ENCODE results near the gene PATZ1.

The PATZ1 gene

DNA sequence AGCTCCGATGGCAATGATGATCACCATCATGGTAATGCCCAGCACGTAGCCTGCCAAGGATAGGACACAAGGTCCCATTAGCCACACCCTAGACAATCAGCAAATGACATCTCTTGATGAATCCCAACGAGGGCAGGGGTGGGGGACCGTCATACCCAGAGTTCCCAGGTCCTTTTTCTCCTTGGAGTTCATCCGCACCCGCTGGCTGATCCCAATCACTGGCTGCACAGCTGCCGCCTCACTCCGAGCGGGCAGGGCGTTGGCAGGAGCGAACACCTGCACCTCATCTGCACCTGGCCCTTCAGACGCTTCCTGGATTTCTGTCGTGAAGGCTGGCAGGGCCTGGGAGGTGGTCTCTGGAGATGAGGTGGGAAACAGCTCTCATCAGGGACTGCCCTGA is 56.8 kb downstream of the PATZ1 start:
- TF ChIP-seq, protein P1, sequence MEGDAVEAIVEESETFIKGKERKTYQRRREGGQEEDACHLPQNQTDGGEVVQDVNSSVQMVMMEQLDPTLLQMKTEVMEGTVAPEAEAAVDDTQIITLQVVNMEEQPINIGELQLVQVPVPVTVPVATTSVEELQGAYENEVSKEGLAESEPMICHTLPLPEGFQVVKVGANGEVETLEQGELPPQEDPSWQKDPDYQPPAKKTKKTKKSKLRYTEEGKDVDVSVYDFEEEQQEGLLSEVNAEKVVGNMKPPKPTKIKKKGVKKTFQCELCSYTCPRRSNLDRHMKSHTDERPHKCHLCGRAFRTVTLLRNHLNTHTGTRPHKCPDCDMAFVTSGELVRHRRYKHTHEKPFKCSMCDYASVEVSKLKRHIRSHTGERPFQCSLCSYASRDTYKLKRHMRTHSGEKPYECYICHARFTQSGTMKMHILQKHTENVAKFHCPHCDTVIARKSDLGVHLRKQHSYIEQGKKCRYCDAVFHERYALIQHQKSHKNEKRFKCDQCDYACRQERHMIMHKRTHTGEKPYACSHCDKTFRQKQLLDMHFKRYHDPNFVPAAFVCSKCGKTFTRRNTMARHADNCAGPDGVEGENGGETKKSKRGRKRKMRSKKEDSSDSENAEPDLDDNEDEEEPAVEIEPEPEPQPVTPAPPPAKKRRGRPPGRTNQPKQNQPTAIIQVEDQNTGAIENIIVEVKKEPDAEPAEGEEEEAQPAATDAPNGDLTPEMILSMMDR (conservative IDR thresholded peaks at IDR 0.05; ENCODE audit: control insufficient read depth, insufficient read depth, low read depth, low read length): no peak
- H3K4me3 ChIP-seq (ENCODE audit: control insufficient read depth, low read depth, low read length): no peak overlapping the region
- no peak for DNase-seq (ENCODE audit: low read depth)

DNA sequence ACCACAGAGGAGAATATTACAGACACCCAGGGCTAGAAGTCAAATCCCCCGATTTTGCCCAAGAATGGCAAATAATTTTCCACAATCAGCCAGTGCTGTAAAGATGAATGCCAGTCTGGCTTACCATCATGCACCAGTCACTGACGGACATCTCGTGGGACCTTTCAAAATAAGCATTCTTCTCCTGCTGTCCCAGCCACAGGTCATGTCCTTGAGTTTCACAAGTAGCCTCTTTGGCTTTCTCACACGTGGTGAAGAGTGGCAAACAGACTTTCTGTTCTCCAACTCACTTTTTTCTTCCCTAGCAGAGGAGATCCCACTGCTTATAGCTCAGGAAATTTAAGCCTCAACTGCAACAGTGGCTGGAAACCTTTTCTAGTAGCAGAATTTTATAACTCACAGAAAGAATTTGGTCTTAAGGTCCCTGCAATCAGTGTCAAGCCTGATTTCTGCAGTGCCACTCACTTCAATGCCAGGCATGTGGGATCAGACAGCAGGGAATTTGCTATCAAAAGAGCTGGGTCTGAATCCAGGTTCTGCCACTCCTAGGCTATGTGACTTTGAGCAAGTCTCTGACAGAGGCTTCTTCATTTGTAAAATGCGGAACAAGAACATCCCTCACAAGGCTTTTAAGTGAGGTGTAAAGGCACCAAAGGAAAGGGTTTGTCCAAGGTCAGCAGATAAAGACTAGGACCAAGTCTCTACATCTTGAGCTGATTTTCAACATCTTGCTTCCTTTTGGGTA is 57.5 kb downstream of the PATZ1 start:
- no peak for DNase-seq (ENCODE audit: low read depth)

DNA sequence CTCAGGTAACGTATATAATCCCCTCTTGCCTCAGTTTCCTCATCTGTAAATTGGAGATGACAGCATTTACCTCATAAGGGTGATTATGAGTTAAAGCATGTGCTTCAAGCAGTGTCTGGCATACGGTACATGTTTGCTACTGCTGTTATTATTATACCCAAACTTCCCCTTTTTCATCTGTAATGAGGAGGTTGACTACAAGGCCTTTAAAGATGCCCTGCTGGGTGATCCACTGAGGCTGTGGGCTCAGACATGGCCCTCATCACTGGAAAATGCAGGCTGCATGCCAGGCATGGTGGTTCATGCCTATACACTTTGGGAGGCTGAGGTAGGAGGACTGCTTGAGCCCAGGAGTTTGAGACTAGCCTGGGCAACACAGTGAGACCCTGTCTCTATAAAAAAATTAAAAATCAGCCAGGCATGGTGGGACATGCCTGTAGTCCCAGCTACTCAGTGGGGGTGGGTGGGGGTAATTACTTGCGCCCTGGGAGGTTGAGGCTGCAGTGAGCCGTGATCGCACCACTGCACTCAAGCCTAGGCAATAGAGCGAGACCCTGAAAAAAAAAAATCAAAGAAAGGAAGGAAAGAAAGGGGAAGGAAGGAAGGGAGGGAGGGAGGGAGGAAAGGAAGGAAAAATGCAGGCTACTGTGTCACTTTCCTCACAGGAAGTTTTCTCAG is 58.2 kb downstream of the PATZ1 start:
- no peak for DNase-seq (ENCODE audit: low read depth)
- no peak overlapping the region for H3K4me3 ChIP-seq (ENCODE audit: control insufficient read depth, low read depth, low read length)
- TF ChIP-seq, protein P1 (conservative IDR thresholded peaks at IDR 0.05; ENCODE audit: control insufficient read depth, insufficient read depth, low read depth, low read length): no peak

More for the DNA sequence above, 57.5 kb downstream of the PATZ1 start:
- TF ChIP-seq, protein P1 (conservative IDR thresholded peaks at IDR 0.05; ENCODE audit: control insufficient read depth, insufficient read depth, low read depth, low read length): no peak
- H3K4me3 ChIP-seq (ENCODE audit: control insufficient read depth, low read depth, low read length): no peak overlapping the region

DNA sequence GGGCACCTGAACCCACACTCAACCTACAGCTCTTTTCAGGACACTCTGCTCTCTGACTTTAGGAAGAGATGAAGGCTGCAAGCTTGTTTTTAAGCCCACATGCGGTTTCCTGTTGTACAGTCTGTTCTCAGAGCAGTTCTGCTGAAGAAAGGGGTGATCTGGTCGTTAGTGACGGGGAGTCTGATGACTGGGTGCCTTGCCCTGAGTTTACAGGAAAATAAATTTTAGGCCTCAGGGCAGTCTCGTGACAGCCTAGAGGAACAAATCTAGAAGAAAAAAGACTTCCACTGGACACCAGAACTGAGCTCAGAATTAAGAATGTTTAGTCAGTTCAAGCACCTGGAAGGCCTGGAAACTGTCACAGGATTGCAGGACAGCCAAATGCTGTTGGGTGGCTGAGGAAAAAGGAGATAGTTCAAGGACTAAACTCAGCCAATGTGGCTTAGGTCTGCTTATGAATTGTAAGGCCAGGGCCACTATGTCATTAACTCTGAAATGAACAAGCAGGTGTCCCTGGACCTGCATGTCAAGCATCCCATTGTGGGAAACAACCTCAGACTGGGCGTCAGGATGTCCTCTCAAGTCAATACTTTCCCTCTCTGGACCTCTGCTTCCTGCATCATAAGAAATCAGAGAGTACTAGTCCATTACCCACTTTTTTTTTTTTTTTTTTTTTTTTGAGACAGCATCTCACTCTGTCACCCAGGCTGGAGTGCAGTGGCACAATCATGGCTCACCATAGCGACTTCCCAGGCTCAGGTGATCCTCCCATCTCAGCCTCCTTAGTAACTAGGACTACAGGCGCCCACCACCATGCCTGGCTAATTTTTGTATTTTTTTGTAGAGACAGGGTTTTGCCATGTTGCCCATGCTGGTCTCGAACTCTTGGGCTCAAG is 59.5 kb downstream of the PATZ1 start:
- H3K4me3 ChIP-seq (ENCODE audit: control insufficient read depth, low read depth, low read length): no peak overlapping the region
- DNase-seq (ENCODE audit: low read depth): no peak
- TF ChIP-seq, protein P1 (conservative IDR thresholded peaks at IDR 0.05; ENCODE audit: control insufficient read depth, insufficient read depth, low read depth, low read length): no peak

DNA sequence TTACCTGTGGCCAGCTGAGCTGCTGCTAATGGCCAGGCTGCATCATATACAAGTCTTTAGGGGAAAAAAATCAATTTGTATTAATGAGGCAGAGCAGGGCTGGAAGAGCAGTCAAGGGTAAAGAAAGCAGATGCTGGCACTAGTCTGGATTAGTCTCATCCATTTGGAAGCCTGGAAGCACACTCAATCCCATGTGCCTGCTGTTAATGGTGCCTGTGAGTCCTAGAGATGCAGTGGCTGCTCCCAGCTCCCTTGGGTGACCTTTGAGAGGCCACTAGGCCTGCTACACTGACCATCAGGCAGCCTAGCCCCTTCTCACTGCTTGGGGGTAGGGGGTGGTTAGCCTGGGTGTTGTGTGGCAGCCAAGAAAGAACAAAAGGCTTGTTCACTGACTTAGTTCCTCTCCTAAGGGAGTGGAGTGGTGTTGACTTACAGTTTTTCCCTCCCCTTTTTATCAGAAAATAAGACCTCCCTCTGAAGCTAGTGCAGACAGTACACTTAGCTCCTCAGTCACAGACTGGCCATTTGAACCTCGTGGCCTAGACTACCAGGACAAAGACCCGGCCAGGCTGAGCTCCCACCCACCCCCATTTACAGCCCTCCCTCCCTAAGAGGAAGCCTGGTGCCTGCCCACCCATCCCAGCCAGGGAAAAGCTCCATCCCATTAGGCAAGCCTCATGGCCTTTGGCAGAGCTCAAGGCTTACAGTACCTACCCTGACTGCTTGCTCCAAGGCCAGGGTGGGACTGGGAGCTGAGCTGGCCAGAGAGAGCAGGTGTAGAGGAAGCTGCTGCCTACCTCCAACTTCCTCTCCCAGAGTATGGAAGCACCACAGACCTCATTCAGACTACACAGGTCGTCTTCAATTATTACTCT is 61.6 kb downstream of the PATZ1 start:
- no peak overlapping the region for H3K4me3 ChIP-seq (ENCODE audit: control insufficient read depth, low read depth, low read length)
- TF ChIP-seq, protein P1 (conservative IDR thresholded peaks at IDR 0.05; ENCODE audit: control insufficient read depth, insufficient read depth, low read depth, low read length): no peak
- no peak for DNase-seq (ENCODE audit: low read depth)
